HFFc6 (cell line): Measurements from ENCODE around the gene ARVCF. TPM values are rescaled to one million over a fixed set of nuclear protein-coding genes. Genes with fewer than 3 reads are reported as not detected.

Source experiments
- DNase-seq: peaks from one replicate; pipeline ENCODE4 v3.0.0-alpha.2; 2018
- H3K27ac Mint-ChIP-seq: 2 replicates; pipeline ENCODE4 v1.8.0; 2020; ENCODE audit warnings: mild to moderate bottlenecking, mixed read lengths
- H3K27me3 Mint-ChIP-seq: 2 replicates; pipeline ENCODE4 v1.8.0; 2021; ENCODE audit warnings: mild to moderate bottlenecking, moderate library complexity, mixed read lengths; ENCODE audit not compliant: insufficient read depth
- H3K36me3 Mint-ChIP-seq: 2 replicates; pipeline ENCODE4 v1.8.0; 2021; ENCODE audit warnings: low read depth, mixed read lengths
- H3K4me1 Mint-ChIP-seq: 2 replicates; pipeline ENCODE4 v1.8.0; 2020; ENCODE audit warnings: low read depth, mixed read lengths
- H3K4me3 Mint-ChIP-seq: 2 replicates; pipeline ENCODE4 v1.8.0; 2020; ENCODE audit warnings: mild to moderate bottlenecking, moderate library complexity, mixed read lengths
- H3K9me3 Mint-ChIP-seq: 2 replicates; pipeline ENCODE4 v1.8.0; 2020; ENCODE audit warnings: mild to moderate bottlenecking, mixed read lengths
- total RNA-seq, 6 experiments: library from RNA; stranded (reverse); fragmentation: NEBNext Ultra II Directional; extraction: Animal tissue kit (Norgen Biotek cat#: 25700); gene quantifications; 2 replicates in 1 of 6; 3 replicates in 5 of 6; pipeline ENCODE4 v1.2.3, GENCODE V29; 2021
- TF ChIP-seq, protein P1 (sequence below): fragments of 200-600 bp; sonication (generic); IDR thresholded peaks from 2 replicates; pipeline ENCODE4 v1.5.0; 2021; ENCODE audit warnings: antibody characterized with exemption, mild to moderate bottlenecking

ARVCF gene
- total RNA-seq, 6 experiments from 2014 or later = 1.5 to 3.3 (median 2.0) TPM

DNA sequence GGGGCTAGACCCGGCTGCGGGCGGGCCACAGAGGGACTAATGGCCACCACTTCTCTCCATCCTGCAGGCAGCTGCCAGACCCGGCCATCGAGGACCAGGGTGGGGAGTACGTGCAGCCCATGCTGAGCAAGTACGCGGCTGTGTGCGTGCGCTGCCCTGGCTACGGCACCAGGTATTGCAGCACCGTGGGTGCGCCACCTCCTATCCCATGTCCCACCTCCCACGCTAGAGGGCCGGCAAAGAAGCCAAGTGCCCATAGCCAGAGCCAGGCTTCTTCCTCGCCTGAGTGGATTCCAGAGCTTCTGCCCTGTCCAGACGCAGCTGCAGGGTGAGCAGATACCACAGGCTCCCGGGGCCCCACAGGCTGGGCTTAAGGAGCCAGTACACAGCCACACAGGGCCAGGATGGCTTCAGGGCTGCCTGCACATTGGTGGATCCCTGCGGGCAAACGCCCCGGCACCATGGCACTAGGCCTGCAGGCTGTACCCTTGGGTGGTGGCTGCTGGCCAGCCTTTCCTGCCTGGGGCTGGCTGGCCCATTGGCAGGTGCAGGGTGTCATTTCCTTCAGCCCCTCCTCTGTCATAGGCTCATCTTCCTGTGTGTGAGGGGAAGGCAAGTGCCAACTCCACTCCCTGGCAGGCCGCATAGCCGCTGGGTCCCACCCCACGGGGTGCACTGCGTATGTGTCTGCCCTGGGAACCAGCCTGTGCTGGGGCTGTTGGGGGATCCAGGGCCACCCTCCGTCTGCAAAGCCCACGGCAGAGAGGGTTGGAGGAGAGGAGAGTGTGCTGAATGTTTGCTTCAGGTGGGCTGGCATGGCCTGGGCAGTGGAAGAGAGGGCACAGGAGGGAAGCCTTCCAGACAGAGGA lies 46.9 kb upstream of the ARVCF start:
- no peak for DNase-seq
- TF ChIP-seq, protein P1, sequence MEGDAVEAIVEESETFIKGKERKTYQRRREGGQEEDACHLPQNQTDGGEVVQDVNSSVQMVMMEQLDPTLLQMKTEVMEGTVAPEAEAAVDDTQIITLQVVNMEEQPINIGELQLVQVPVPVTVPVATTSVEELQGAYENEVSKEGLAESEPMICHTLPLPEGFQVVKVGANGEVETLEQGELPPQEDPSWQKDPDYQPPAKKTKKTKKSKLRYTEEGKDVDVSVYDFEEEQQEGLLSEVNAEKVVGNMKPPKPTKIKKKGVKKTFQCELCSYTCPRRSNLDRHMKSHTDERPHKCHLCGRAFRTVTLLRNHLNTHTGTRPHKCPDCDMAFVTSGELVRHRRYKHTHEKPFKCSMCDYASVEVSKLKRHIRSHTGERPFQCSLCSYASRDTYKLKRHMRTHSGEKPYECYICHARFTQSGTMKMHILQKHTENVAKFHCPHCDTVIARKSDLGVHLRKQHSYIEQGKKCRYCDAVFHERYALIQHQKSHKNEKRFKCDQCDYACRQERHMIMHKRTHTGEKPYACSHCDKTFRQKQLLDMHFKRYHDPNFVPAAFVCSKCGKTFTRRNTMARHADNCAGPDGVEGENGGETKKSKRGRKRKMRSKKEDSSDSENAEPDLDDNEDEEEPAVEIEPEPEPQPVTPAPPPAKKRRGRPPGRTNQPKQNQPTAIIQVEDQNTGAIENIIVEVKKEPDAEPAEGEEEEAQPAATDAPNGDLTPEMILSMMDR = peak; percentile 31; the same call in 1 of the 2 replicates
- Mint-ChIP-seq H3K4me1 (peaks cover 15% of the 10 kb centered on the region), H3K4me3 (no peak overlapping the region), H3K36me3 (peaks cover 9% of the 10 kb centered on the region), H3K27me3 (peaks cover 6% of the 10 kb centered on the region), H3K9me3 (no peaks in the 10 kb centered on the region), H3K27ac (peak overlapping the region; percentile 81; the same call in 1 of the 2 replicates)

DNA sequence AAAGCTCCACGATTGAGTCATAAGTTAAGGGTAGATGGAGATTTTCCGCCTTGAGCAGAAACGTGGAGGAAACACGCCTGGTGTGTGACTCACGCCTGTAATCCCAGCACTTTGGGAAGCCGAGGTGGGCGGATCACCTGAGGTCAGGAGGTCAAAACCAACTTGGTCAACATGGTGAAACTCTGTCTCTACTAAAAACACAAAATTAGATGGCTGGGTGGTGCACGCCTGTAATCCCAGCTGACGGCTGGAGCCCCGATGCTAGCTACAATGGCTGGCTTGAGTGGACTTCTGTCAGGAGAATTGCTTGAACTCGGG lies 46.1 kb upstream of the ARVCF start:
- H3K36me3 Mint-ChIP-seq = peaks cover 9% of the 10 kb centered on the region

GRCh38 chr22:20062043-20062765 lies 45.6 kb upstream of the ARVCF start:
- TF ChIP-seq, protein P1 = no peak
- H3K9me3 Mint-ChIP-seq = no peaks in the 10 kb centered on the region
- H3K36me3 Mint-ChIP-seq = peaks cover 9% of the 10 kb centered on the region
- no peak for DNase-seq
- peaks cover 2% of the 10 kb centered on the region for H3K27me3 Mint-ChIP-seq
- H3K4me3 Mint-ChIP-seq = no peak overlapping the region; the same call in 1 of the 2 replicates
- H3K4me1 Mint-ChIP-seq = peaks cover 15% of the 10 kb centered on the region
- H3K27ac Mint-ChIP-seq = peak overlapping the region; percentile 81

More for the DNA sequence above, 46.1 kb upstream of the ARVCF start:
- Mint-ChIP-seq H3K27me3 (peaks cover 6% of the 10 kb centered on the region), H3K27ac (peak overlapping the region; percentile 81), H3K4me1 (peaks cover 15% of the 10 kb centered on the region), H3K4me3 (no peak overlapping the region), H3K9me3 (no peaks in the 10 kb centered on the region)
- TF ChIP-seq, protein P1 = no peak
- peak; percentile 80 for DNase-seq

- TF ChIP-seq, protein P1 = no peak
- Mint-ChIP-seq H3K36me3 (peaks cover 9% of the 10 kb centered on the region), H3K9me3 (no peaks in the 10 kb centered on the region), H3K4me1 (peaks cover 15% of the 10 kb centered on the region), H3K4me3 (no peak overlapping the region), H3K27ac (peak overlapping the region; percentile 38; the same call in 1 of the 2 replicates), H3K27me3 (peaks cover 2% of the 10 kb centered on the region; the same call in 1 of the 2 replicates)
- DNase-seq = no peak
Observed at GRCh38 chr22:20061481-20061861, 44.8 kb upstream of the ARVCF start.

- TF ChIP-seq, protein P1 = peak; percentile 53; the same call in 1 of the 2 replicates
- H3K4me1 Mint-ChIP-seq = peaks cover 15% of the 10 kb centered on the region
- H3K4me3 Mint-ChIP-seq = no peak overlapping the region
Observed at GRCh38 chr22:20060700-20061480, 44.3 kb upstream of the ARVCF start.

More at GRCh38 chr22:20060700-20061480, 44.3 kb upstream of the ARVCF start:
- H3K9me3 Mint-ChIP-seq = no peaks in the 10 kb centered on the region
- DNase-seq = no peak
- peaks cover 9% of the 10 kb centered on the region for H3K36me3 Mint-ChIP-seq
- H3K27me3 Mint-ChIP-seq = peaks cover 5% of the 10 kb centered on the region
- no peak overlapping the region for H3K27ac Mint-ChIP-seq
